Esophagus muscularis mucosa (tissue), 4 donors: ENCODE results near the gene STAMBPL1. TPM values are rescaled to one million over a fixed set of nuclear protein-coding genes. Genes with fewer than 3 reads are reported as not detected.
"Not testable (repeated sequence)": the region's sequence is repeated elsewhere in the genome, so short reads cannot be mapped to it uniquely, and the experiment has no call there.

Experiments
- DNase-seq: peaks from one replicate; pipeline ENCODE4 v3.0.0-alpha.2; 2017; ENCODE audit errors: extremely low spot score
- H3K27ac ChIP-seq, 4 donors: fragments of 200-600 bp; sonication (generic); replicated peaks in 1 of 4; 1 replicate in 3 of 4; 2 replicates in 1 of 4; pipeline ENCODE4 v1.5.1; 2016 to 2019; ENCODE audit warnings: mild to moderate bottlenecking in 1 of 4
- H3K27me3 ChIP-seq, 4 donors: fragments of 200-600 bp; sonication (generic); one replicate each; pipeline versions ENCODE4 v1.5.1 to v1.6.0; 2016 to 2019
- H3K36me3 ChIP-seq, 4 donors: fragments of 200-600 bp; sonication (generic); one replicate each; pipeline ENCODE4 v1.5.1; 2016 to 2019
- H3K4me1 ChIP-seq, 4 donors: fragments of 200-600 bp; sonication (generic); one replicate each; pipeline ENCODE4 v1.5.1; 2016 to 2019
- H3K4me3 ChIP-seq, 4 donors: fragments of 200-600 bp; sonication (generic); 1 replicate in 2 of 4; 2 replicates in 2 of 4; pipeline ENCODE4 v1.5.1; 2016 to 2019; ENCODE audit warnings: mild to moderate bottlenecking in 4 of 4, moderate library complexity in 1 of 4
- H3K9me3 ChIP-seq, 4 donors: fragments of 200-600 bp; sonication (generic); 1 replicate in 3 of 4; 2 replicates in 1 of 4; pipeline ENCODE4 v1.5.1; 2016 to 2019
- EP300 ChIP-seq: sonication (generic); formaldehyde crosslinking; IDR thresholded peaks from one replicate; pipeline ENCODE4 v1.6.1; 2017; ENCODE audit warnings: antibody characterized with exemption
- POLR2A ChIP-seq: fragments of 450-650 bp; IDR thresholded peaks from one replicate; pipeline ENCODE4 v1.6.1; 2017; ENCODE audit warnings: antibody characterized with exemption, moderate library complexity, mild to moderate bottlenecking, low read depth
- POLR2AphosphoS5 ChIP-seq, 2 donors: sonication (generic); formaldehyde crosslinking; IDR thresholded peaks; one replicate each; pipeline ENCODE4 v1.6.1; 2017; ENCODE audit warnings: antibody characterized with exemption in 2 of 2
- WGBS: methylation state at CpG from one replicate; pipeline ENCODE4 v1.1.5; 2018; 5-methylcytosine and 5-hydroxymethylcytosine counted together
- intact Hi-C: fragments of 100-400 bp; cut with DNase I; formaldehyde crosslinking; loops from one replicate; pipeline ENCODE4 v1.15.1; 2023
- total RNA-seq, 4 donors: library from RNA; depleted of rRNA; stranded (reverse); fragments of >200 nt; gene quantifications; one replicate each; pipeline versions ENCODE4 v1.1.0 to v1.2.1, GENCODE V29; 2016
- TF ChIP-seq, protein P1 (sequence below), 3 experiments: fragments of 200-600 bp in 2 of 3; fragments of 450-650 bp in 1 of 3; sonication (generic) in 2 of 3; IDR thresholded peaks; one replicate each; pipeline ENCODE4 v1.5.1; 2017 to 2019; ENCODE audit warnings: antibody characterized with exemption in 3 of 3, mild to moderate bottlenecking in 2 of 3, moderate library complexity in 1 of 3

STAMBPL1 gene
- total RNA-seq, 4 donors from 2014 or later, result 8.6 to 27.4 (median 14.7) TPM

DNA sequence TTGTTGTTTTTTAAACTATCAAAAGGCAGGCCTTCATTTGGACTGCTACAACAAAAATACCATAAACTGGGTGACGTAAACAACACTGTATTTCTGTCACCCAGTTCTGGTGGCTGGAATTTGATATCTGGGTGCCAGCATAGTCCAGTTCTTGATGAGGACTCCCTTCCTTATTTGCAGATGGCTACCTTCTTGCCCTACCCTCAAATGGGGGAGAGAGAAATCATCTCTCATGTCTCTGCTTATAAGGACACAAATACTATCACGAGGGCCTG, 47.3 kb downstream of the STAMBPL1 start:
- WGBS, result 60% methylated on average over 2 of the region's 2 CpGs

DNA sequence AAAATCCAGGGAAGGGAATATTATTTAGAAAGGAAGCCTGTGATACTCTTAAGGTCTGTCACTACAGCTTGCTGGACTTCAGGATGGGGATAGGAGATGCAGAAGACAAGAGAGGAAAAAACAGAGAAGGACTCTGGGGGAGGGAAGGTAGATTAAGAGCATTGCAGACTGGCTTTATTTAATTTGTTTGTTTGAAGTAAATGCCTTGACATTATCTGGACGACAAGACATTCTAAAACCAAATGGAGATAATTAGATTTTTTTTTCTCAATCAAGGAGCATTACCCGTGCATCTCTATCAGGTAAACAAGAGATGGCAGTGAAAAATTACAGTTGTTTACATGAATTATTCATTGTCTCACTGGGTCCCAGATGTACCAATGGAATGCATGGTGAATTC, 48.2 kb downstream of the STAMBPL1 start:
- intact Hi-C loops, result no loop called here
- TF ChIP-seq POLR2A (no peak), EP300 (no peak), POLR2AphosphoS5 (IDR thresholded peaks at IDR 0.05) (no peak)
- TF ChIP-seq, protein P1, sequence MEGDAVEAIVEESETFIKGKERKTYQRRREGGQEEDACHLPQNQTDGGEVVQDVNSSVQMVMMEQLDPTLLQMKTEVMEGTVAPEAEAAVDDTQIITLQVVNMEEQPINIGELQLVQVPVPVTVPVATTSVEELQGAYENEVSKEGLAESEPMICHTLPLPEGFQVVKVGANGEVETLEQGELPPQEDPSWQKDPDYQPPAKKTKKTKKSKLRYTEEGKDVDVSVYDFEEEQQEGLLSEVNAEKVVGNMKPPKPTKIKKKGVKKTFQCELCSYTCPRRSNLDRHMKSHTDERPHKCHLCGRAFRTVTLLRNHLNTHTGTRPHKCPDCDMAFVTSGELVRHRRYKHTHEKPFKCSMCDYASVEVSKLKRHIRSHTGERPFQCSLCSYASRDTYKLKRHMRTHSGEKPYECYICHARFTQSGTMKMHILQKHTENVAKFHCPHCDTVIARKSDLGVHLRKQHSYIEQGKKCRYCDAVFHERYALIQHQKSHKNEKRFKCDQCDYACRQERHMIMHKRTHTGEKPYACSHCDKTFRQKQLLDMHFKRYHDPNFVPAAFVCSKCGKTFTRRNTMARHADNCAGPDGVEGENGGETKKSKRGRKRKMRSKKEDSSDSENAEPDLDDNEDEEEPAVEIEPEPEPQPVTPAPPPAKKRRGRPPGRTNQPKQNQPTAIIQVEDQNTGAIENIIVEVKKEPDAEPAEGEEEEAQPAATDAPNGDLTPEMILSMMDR (IDR thresholded peaks at IDR 0.05), result no peak
- no peaks in the 10 kb centered on the region for H3K9me3 ChIP-seq
- H3K4me3 ChIP-seq, result no peak overlapping the region
- peaks cover 23 to 49% (median 41%) of the 10 kb centered on the region in 4 donors for H3K4me1 ChIP-seq
- WGBS, result 54% methylated on average over 2 of the region's 2 CpGs
- H3K27me3 ChIP-seq, result no peaks in the 10 kb centered on the region
- no peak for DNase-seq
- H3K27ac ChIP-seq, result no peak overlapping the region
- no peaks in the 10 kb centered on the region for H3K36me3 ChIP-seq

More for the DNA sequence above, 47.3 kb downstream of the STAMBPL1 start:
- no peaks in the 10 kb centered on the region for H3K36me3 ChIP-seq
- TF ChIP-seq, protein P1 (IDR thresholded peaks at IDR 0.05), result no peak
- TF ChIP-seq EP300 (no peak), POLR2A (no peak), POLR2AphosphoS5 (IDR thresholded peaks at IDR 0.05) (no peak)
- no peaks in the 10 kb centered on the region for H3K27me3 ChIP-seq
- intact Hi-C loops, result no loop called here
- no peaks in the 10 kb centered on the region for H3K9me3 ChIP-seq
- H3K27ac ChIP-seq, result peak overlapping the region; percentile 61 to 74 (median 64)
- no peak for DNase-seq
- no peak overlapping the region for H3K4me3 ChIP-seq
- peaks cover 20 to 41% (median 35%) of the 10 kb centered on the region in 4 donors for H3K4me1 ChIP-seq

DNA sequence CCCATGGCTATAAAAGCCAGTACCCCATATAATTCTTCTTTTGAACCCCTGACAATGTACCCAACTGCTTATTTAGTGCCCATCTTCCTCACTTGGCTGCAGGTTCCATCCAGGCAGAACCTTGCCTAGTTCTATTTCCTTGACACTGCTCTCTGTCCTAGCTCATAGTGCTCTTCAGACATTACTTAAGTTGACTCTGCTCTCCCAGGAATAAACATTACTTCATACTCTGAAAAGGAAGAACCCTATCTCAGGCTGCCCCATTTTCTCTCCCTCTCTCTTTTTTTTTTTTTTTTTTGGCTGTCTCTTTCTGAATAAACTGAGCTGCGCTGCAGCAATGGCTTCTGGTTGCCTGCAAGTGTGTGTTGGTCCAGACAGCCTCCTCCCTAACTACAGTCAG, 51.5 kb downstream of the STAMBPL1 start:
- TF ChIP-seq POLR2AphosphoS5 (IDR thresholded peaks at IDR 0.05) (no peak), EP300 (no peak), POLR2A (no peak)
- TF ChIP-seq, protein P1 (IDR thresholded peaks at IDR 0.05), result no peak

DNA sequence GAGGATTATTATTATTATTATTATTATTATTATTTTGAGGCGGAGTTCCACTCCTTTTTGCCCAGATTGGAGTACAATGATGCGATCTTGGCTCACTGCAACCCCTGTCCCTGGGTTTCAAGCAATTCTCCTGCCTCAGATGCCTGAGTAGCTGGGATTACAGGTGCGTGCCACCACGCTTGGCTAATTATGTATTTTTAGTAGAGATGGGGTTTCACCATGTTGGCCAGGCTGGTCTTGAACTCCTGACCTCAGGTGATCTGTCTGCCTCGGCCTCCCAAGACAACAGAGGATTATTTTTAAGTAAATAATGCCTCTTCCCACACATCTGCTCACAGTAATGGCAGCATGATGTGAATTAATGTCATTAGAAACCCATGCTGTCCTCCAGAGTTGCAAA, 52.0 kb downstream of the STAMBPL1 start:
- not testable (repeated sequence) for H3K9me3 ChIP-seq, DNase-seq, H3K4me3 ChIP-seq, H3K27me3 ChIP-seq
- Histone ChIP-seq H3K4me1 (peaks cover 23 to 49% (median 46%) of the 10 kb centered on the region in 4 donors), H3K27ac (peak overlapping the region; percentile 69 to 81 (median 75)), H3K36me3 (peaks cover 0 to 26% (median 22%) of the 10 kb centered on the region in 4 donors)
- WGBS, result 69% methylated on average over 5 of the region's 5 CpGs
- intact Hi-C loops, result loop anchor here (5.0 kb wide), 2 partner anchors 50 to 280 kb away; partner anchors contain the start of gene STAMBPL1

More for the DNA sequence above, 51.5 kb downstream of the STAMBPL1 start:
- no peak overlapping the region for H3K4me3 ChIP-seq
- no peaks in the 10 kb centered on the region for H3K9me3 ChIP-seq
- H3K36me3 ChIP-seq, result peaks cover 0 to 21% (median 17%) of the 10 kb centered on the region in 4 donors
- intact Hi-C loops, result loop anchor here (2.0 to 5.0 kb wide), 3 partner anchors 49 to 281 kb away; partner anchors contain the start of gene STAMBPL1
- peak overlapping the region; percentile 69 to 81 (median 75) for H3K27ac ChIP-seq
- H3K4me1 ChIP-seq, result peaks cover 23 to 50% (median 46%) of the 10 kb centered on the region in 4 donors
- no peaks in the 10 kb centered on the region for H3K27me3 ChIP-seq
- DNase-seq, result no peak
- 50% methylated on average over 1 of the region's 1 CpG for WGBS

DNA sequence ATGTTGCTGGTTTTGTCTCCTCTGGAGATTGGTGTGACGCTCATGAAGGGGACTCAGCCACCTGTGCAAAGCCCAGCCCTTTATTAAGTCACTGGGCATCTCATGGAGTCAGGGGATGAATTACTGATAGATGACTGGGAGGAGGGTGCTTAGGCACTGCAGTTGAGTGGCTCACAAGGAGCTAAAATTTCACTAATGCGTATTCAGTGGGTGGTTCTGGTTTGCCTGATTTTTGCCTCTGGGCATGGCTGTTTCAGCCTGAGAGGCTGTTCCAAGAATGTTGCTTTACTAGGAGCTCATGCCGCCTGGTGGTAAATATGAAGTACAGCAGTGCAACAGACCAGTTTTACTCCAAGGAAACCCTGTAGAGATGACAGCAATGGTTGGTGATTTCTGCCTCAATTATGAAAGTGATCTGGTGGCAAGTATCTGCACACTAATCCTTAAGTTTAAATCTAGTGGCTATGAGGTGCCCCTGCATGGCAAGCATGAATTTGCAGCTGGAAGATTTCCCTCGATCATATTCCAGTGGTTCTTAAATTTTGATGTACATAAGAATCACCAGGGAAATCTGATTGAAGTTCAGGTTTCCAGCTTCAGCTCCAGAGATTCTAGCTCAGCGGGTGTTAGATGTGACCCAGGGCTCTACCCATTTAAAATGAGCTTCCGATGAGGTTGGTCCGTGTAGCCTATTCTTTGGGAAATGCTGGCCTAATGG, 52.7 kb downstream of the STAMBPL1 start:
- H3K36me3 ChIP-seq, result peaks cover 0 to 33% (median 29%) of the 10 kb centered on the region in 4 donors
- peak overlapping the region; percentile 69 to 81 (median 75) for H3K27ac ChIP-seq
- 34% methylated on average over 7 of the region's 7 CpGs for WGBS
- peaks cover 18 to 49% (median 45%) of the 10 kb centered on the region in 4 donors for H3K4me1 ChIP-seq
- H3K27me3 ChIP-seq, result no peaks in the 10 kb centered on the region
- TF ChIP-seq EP300 (no peak), POLR2A (no peak), POLR2AphosphoS5 (IDR thresholded peaks at IDR 0.05) (peak; percentile 69 to 79)
- TF ChIP-seq, protein P1 (IDR thresholded peaks at IDR 0.05), result peak; percentile 90 to 94 (median 91)
- H3K9me3 ChIP-seq, result no peaks in the 10 kb centered on the region
- DNase-seq, result no peak
- intact Hi-C loops, result loop anchor here (5.0 kb wide), 2 partner anchors 50 to 280 kb away; partner anchors contain the start of gene STAMBPL1
- no peak overlapping the region for H3K4me3 ChIP-seq
